ENCODE results near the gene SCN7A. TPM values are rescaled to one million over a fixed set of nuclear protein-coding genes. Genes with fewer than 3 reads are reported as not detected.

SCN7A gene
- total and polyA plus RNA-seq, 4 donors = 0.05 to 7.9 (median 1.1) TPM

DNA sequence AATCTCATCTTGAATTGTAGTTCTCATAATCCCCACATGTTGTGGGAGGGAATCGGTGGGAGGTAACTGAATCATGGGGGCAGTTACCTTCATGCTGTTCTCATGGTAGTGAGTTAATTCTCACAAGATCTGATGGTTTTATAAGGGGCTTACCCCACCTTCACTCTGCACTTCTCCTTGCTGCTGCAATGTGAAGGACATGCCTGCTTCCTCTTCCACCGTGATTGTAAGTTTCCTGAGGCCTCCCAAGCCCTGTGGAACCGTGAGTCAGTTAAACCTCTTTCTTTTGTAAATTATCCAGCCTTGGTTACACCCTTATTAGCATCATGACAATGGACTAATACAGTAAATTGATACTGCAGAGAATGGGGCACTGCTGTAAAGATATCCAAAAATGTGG, 57.9 kb downstream of the SCN7A start:
- 69% methylated on average over 3 of the region's 3 CpGs for WGBS
- H3K4me1 ChIP-seq (ENCODE audit: control insufficient read depth in 4 of 4, insufficient read depth in 4 of 4, low read length in 3 of 4) = no peaks in the 10 kb centered on the region

DNA sequence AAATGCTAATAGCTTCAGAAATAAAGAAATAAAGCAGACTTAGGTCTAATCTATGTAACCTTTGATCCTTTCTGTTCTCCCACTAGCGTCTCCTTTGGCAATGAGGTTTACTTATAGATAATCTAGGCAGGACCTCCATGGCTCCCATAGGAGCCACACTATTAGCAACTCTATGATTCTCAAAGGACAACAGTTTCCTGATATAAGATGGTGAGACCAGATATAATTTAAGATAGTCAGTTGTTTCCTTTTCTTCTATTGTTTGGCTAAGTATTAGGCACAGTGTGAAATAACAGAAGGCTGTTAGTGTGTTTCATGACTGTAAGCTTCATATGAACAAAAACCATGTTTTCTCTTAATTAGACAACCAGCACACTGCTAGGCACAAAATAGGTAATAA, 59.6 kb downstream of the SCN7A start:
- Histone ChIP-seq H3K9ac (ENCODE audit: low read depth in 1 of 2, low read length in 2 of 2) (no peak overlapping the region), H3K36me3 (ENCODE audit: control insufficient read depth in 4 of 4, insufficient read depth in 3 of 4, low read depth in 1 of 4, low read length in 3 of 4) (no peaks in the 10 kb centered on the region), H3K27ac (ENCODE audit: low read depth in 1 of 2, low read length in 2 of 2) (no peak overlapping the region), H3K4me1 (ENCODE audit: control insufficient read depth in 4 of 4, insufficient read depth in 4 of 4, low read length in 3 of 4) (no peaks in the 10 kb centered on the region), H3K9me3 (ENCODE audit: control insufficient read depth in 4 of 4, low read length in 3 of 4) (no peaks in the 10 kb centered on the region), H3K27me3 (ENCODE audit: control insufficient read depth in 4 of 4, insufficient read depth in 4 of 4, low read length in 3 of 4) (no peaks in the 10 kb centered on the region), H3K4me3 (ENCODE audit: low read depth in 1 of 3, low read length in 3 of 3) (no peak overlapping the region)
- 20% methylated on average over 1 of the region's 1 CpG for whole genome bisulfite sequencing
- no peak for TF ChIP-seq FOXA1 (IDR thresholded peaks at IDR 0.05)
- TF ChIP-seq, protein P1, sequence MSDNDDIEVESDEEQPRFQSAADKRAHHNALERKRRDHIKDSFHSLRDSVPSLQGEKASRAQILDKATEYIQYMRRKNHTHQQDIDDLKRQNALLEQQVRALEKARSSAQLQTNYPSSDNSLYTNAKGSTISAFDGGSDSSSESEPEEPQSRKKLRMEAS (IDR thresholded peaks at IDR 0.05) = no peak
- TF ChIP-seq, protein P2, sequence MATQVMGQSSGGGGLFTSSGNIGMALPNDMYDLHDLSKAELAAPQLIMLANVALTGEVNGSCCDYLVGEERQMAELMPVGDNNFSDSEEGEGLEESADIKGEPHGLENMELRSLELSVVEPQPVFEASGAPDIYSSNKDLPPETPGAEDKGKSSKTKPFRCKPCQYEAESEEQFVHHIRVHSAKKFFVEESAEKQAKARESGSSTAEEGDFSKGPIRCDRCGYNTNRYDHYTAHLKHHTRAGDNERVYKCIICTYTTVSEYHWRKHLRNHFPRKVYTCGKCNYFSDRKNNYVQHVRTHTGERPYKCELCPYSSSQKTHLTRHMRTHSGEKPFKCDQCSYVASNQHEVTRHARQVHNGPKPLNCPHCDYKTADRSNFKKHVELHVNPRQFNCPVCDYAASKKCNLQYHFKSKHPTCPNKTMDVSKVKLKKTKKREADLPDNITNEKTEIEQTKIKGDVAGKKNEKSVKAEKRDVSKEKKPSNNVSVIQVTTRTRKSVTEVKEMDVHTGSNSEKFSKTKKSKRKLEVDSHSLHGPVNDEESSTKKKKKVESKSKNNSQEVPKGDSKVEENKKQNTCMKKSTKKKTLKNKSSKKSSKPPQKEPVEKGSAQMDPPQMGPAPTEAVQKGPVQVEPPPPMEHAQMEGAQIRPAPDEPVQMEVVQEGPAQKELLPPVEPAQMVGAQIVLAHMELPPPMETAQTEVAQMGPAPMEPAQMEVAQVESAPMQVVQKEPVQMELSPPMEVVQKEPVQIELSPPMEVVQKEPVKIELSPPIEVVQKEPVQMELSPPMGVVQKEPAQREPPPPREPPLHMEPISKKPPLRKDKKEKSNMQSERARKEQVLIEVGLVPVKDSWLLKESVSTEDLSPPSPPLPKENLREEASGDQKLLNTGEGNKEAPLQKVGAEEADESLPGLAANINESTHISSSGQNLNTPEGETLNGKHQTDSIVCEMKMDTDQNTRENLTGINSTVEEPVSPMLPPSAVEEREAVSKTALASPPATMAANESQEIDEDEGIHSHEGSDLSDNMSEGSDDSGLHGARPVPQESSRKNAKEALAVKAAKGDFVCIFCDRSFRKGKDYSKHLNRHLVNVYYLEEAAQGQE (IDR thresholded peaks at IDR 0.05) = no peak
- no peak for TF ChIP-seq TAF1 (conservative IDR thresholded peaks at IDR 0.05)
- no peak for TF ChIP-seq SP1 (IDR thresholded peaks at IDR 0.05)
- no peak for DNase-seq (ENCODE audit: low spot score)

More for the DNA sequence above, 57.9 kb downstream of the SCN7A start:
- H3K27ac ChIP-seq (ENCODE audit: low read depth in 1 of 2, low read length in 2 of 2) = no peak overlapping the region
- no peaks in the 10 kb centered on the region for H3K36me3 ChIP-seq (ENCODE audit: control insufficient read depth in 4 of 4, insufficient read depth in 3 of 4, low read depth in 1 of 4, low read length in 3 of 4)
- no peak overlapping the region for H3K9ac ChIP-seq (ENCODE audit: low read depth in 1 of 2, low read length in 2 of 2)
- DNase-seq (ENCODE audit: low spot score) = no peak
- TF ChIP-seq, protein P3, sequence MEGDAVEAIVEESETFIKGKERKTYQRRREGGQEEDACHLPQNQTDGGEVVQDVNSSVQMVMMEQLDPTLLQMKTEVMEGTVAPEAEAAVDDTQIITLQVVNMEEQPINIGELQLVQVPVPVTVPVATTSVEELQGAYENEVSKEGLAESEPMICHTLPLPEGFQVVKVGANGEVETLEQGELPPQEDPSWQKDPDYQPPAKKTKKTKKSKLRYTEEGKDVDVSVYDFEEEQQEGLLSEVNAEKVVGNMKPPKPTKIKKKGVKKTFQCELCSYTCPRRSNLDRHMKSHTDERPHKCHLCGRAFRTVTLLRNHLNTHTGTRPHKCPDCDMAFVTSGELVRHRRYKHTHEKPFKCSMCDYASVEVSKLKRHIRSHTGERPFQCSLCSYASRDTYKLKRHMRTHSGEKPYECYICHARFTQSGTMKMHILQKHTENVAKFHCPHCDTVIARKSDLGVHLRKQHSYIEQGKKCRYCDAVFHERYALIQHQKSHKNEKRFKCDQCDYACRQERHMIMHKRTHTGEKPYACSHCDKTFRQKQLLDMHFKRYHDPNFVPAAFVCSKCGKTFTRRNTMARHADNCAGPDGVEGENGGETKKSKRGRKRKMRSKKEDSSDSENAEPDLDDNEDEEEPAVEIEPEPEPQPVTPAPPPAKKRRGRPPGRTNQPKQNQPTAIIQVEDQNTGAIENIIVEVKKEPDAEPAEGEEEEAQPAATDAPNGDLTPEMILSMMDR (IDR thresholded peaks at IDR 0.05; ENCODE audit: low read depth, low read length, missing input control) = no peak
- TF ChIP-seq, protein P4, sequence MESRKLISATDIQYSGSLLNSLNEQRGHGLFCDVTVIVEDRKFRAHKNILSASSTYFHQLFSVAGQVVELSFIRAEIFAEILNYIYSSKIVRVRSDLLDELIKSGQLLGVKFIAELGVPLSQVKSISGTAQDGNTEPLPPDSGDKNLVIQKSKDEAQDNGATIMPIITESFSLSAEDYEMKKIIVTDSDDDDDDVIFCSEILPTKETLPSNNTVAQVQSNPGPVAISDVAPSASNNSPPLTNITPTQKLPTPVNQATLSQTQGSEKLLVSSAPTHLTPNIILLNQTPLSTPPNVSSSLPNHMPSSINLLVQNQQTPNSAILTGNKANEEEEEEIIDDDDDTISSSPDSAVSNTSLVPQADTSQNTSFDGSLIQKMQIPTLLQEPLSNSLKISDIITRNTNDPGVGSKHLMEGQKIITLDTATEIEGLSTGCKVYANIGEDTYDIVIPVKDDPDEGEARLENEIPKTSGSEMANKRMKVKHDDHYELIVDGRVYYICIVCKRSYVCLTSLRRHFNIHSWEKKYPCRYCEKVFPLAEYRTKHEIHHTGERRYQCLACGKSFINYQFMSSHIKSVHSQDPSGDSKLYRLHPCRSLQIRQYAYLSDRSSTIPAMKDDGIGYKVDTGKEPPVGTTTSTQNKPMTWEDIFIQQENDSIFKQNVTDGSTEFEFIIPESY (IDR thresholded peaks at IDR 0.05) = no peak
- TF ChIP-seq FOXA1 (IDR thresholded peaks at IDR 0.05) (no peak), HNF4A (conservative IDR thresholded peaks at IDR 0.05) (no peak), FOXA2 (IDR thresholded peaks at IDR 0.05) (no peak), EGR1 (IDR thresholded peaks at IDR 0.05; ENCODE audit: low read depth in 2 of 2) (no peak), RXRA (IDR thresholded peaks at IDR 0.05) (no peak), RAD21 (IDR thresholded peaks at IDR 0.05) (no peak), TAF1 (conservative IDR thresholded peaks at IDR 0.05) (no peak), YY1 (IDR thresholded peaks at IDR 0.05) (no peak), HNF4G (IDR thresholded peaks at IDR 0.05) (no peak), GABPA (IDR thresholded peaks at IDR 0.05 in 1 of 2, conservative IDR thresholded peaks at IDR 0.05 in 1 of 2) (no peak), SP1 (IDR thresholded peaks at IDR 0.05) (no peak), NR2F2 (IDR thresholded peaks at IDR 0.05) (no peak), JUND (IDR thresholded peaks at IDR 0.05) (no peak)
- TF ChIP-seq, protein P5, sequence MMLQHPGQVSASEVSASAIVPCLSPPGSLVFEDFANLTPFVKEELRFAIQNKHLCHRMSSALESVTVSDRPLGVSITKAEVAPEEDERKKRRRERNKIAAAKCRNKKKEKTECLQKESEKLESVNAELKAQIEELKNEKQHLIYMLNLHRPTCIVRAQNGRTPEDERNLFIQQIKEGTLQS (IDR thresholded peaks at IDR 0.05) = no peak
- TF ChIP-seq, protein P1 (IDR thresholded peaks at IDR 0.05) = no peak
- TF ChIP-seq, protein P2 (IDR thresholded peaks at IDR 0.05) = no peak
- no peaks in the 10 kb centered on the region for H3K27me3 ChIP-seq (ENCODE audit: control insufficient read depth in 4 of 4, insufficient read depth in 4 of 4, low read length in 3 of 4)
- no peak overlapping the region for H3K4me3 ChIP-seq (ENCODE audit: low read depth in 1 of 3, low read length in 3 of 3)
- no peaks in the 10 kb centered on the region for H3K9me3 ChIP-seq (ENCODE audit: control insufficient read depth in 4 of 4, low read length in 3 of 4)
